ENCODE data around the gene COL5A1.

The COL5A1 gene

GRCh38 chr9:134728801-134729495 is 87.3 kb downstream of the COL5A1 start:
- no peak for ATAC-seq
- TF ChIP-seq ZFP30 (CRISPR knock-in tag; IDR thresholded peaks at IDR 0.05), result no peak
- no peak for TF ChIP-seq TOX (CRISPR knock-in tag; IDR thresholded peaks at IDR 0.05; ENCODE audit: borderline replicate concordance)
- TF ChIP-seq PATZ1 (CRISPR knock-in tag; IDR thresholded peaks at IDR 0.05; ENCODE audit: borderline replicate concordance), result no peak
- TF ChIP-seq TCF4 (CRISPR knock-in tag; IDR thresholded peaks at IDR 0.05; ENCODE audit: borderline replicate concordance), result no peak
- TF ChIP-seq ZC3H10 (CRISPR knock-in tag; IDR thresholded peaks at IDR 0.05), result no peak
- no peak for TF ChIP-seq RARB (CRISPR knock-in tag; IDR thresholded peaks at IDR 0.05)
- TF ChIP-seq ZFP3 (CRISPR knock-in tag; IDR thresholded peaks at IDR 0.05), result no peak
- TF ChIP-seq ZNF8 (CRISPR knock-in tag; IDR thresholded peaks at IDR 0.05), result no peak
- no peak for TF ChIP-seq SNAI2 (CRISPR knock-in tag; IDR thresholded peaks at IDR 0.05)
- TF ChIP-seq TSHZ2 (CRISPR knock-in tag; IDR thresholded peaks at IDR 0.05), result no peak
- TF ChIP-seq BACH2 (CRISPR knock-in tag; IDR thresholded peaks at IDR 0.05; ENCODE audit: borderline replicate concordance), result no peak
- no peak for TF ChIP-seq ZNF565 (CRISPR knock-in tag; conservative IDR thresholded peaks at IDR 0.05; ENCODE audit: low read depth)
- no peak for TF ChIP-seq CSDC2 (CRISPR knock-in tag; IDR thresholded peaks at IDR 0.05)
- TF ChIP-seq ESRRG (CRISPR knock-in tag; IDR thresholded peaks at IDR 0.05), result no peak
- no peak for TF ChIP-seq GLIS3 (CRISPR knock-in tag; IDR thresholded peaks at IDR 0.05)
- TF ChIP-seq CREB5 (CRISPR knock-in tag; IDR thresholded peaks at IDR 0.05; ENCODE audit: low read depth), result no peak

- TF ChIP-seq TCF4 (CRISPR knock-in tag; IDR thresholded peaks at IDR 0.05; ENCODE audit: borderline replicate concordance), result no peak
- no peak for TF ChIP-seq SNAI2 (CRISPR knock-in tag; IDR thresholded peaks at IDR 0.05)
- no peak for TF ChIP-seq ZNF8 (CRISPR knock-in tag; IDR thresholded peaks at IDR 0.05)
- no peak for TF ChIP-seq OSR1 (CRISPR knock-in tag; IDR thresholded peaks at IDR 0.05)
- TF ChIP-seq RARB (CRISPR knock-in tag; IDR thresholded peaks at IDR 0.05), result no peak
- TF ChIP-seq CSRNP3 (CRISPR knock-in tag; IDR thresholded peaks at IDR 0.05), result no peak
- TF ChIP-seq GLIS3 (CRISPR knock-in tag; IDR thresholded peaks at IDR 0.05), result no peak
- no peak for TF ChIP-seq ZFP30 (CRISPR knock-in tag; IDR thresholded peaks at IDR 0.05)
- TF ChIP-seq TOX (CRISPR knock-in tag; IDR thresholded peaks at IDR 0.05; ENCODE audit: borderline replicate concordance), result no peak
- no peak for TF ChIP-seq ZNF565 (CRISPR knock-in tag; conservative IDR thresholded peaks at IDR 0.05; ENCODE audit: low read depth)
- TF ChIP-seq ZNF70 (CRISPR knock-in tag; IDR thresholded peaks at IDR 0.05), result no peak
- no peak for TF ChIP-seq ZFP3 (CRISPR knock-in tag; IDR thresholded peaks at IDR 0.05)
- no peak for TF ChIP-seq ISL1 (CRISPR knock-in tag; IDR thresholded peaks at IDR 0.05)
- TF ChIP-seq POU6F1 (CRISPR knock-in tag; IDR thresholded peaks at IDR 0.05; ENCODE audit: borderline replicate concordance, low read depth), result no peak
- ATAC-seq, result no peak
Measured at GRCh38 chr9:134730011-134730760, 88.6 kb downstream of the COL5A1 start.

Measured in SK-N-SH treated with all-trans-retinoic acid at 6 μM for 48 hours (cell line).